Progenitor cell of endocrine pancreas (in vitro differentiated cells): ENCODE data around the gene DGKG. TPM values are rescaled to one million over a fixed set of nuclear protein-coding genes. Genes with fewer than 3 reads are reported as not detected.

Source experiments
- DNase-seq: peaks from one replicate; pipeline ENCODE4 v3.0.0; 2021; ENCODE audit warnings: low spot score; ENCODE audit not compliant: unreplicated experiment
- H3K27ac Mint-ChIP-seq: 2 replicates; pipeline ENCODE4 v1.8.0; 2021; ENCODE audit warnings: mild to moderate bottlenecking, moderate library complexity, mixed read lengths
- H3K27me3 Mint-ChIP-seq: 2 replicates; pipeline ENCODE4 v1.8.0; 2021; ENCODE audit warnings: mixed read lengths
- H3K36me3 Mint-ChIP-seq: 2 replicates; pipeline ENCODE4 v1.8.0; 2022; ENCODE audit warnings: mixed read lengths; ENCODE audit not compliant: insufficient read depth
- H3K4me1 Mint-ChIP-seq: 2 replicates; pipeline ENCODE4 v1.8.0; 2021; ENCODE audit warnings: low read depth, mixed read lengths
- H3K4me3 Mint-ChIP-seq: 2 replicates; pipeline ENCODE4 v1.8.0; 2021; ENCODE audit warnings: low read depth, mild to moderate bottlenecking, moderate library complexity, mixed read lengths
- H3K9me3 Mint-ChIP-seq: 2 replicates; pipeline ENCODE4 v1.8.0; 2021; ENCODE audit warnings: low read depth, mixed read lengths
- CTCF ChIP-seq: fragments of 200-600 bp; sonication (generic); IDR thresholded peaks from one replicate; pipeline ENCODE4 v1.5.0; 2021; ENCODE audit warnings: antibody characterized with exemption, mild to moderate bottlenecking; ENCODE audit not compliant: unreplicated experiment
- total RNA-seq: library from RNA; stranded (reverse); gene quantifications from 2 replicates; pipeline ENCODE4 v1.2.1, GENCODE V29; 2021

Gene DGKG
- total RNA-seq, 1 donor from 2014 or later = 0.17 TPM

- Mint-ChIP-seq H3K9me3 (no peaks in the 10 kb centered on the region), H3K4me1 (no peaks in the 10 kb centered on the region), H3K36me3 (no peaks in the 10 kb centered on the region), H3K4me3 (no peak overlapping the region), H3K27ac (no peak overlapping the region), H3K27me3 (peaks cover 46% of the 10 kb centered on the region)
- TF ChIP-seq CTCF = no peak
- no peak for DNase-seq
Observed at GRCh38 chr3:186246941-186247340, 115.1 kb downstream of the DGKG start.

- Mint-ChIP-seq H3K9me3 (no peaks in the 10 kb centered on the region), H3K27ac (no peak overlapping the region), H3K4me3 (no peak overlapping the region), H3K36me3 (no peaks in the 10 kb centered on the region), H3K4me1 (peaks cover under 1% of the 10 kb centered on the region), H3K27me3 (peaks cover 50% of the 10 kb centered on the region)
- no peak for TF ChIP-seq CTCF
- DNase-seq = no peak
Observed at GRCh38 chr3:186244016-186244415, 118.0 kb downstream of the DGKG start.

- H3K27ac Mint-ChIP-seq = peak overlapping the region; percentile 33
- H3K27me3 Mint-ChIP-seq = peaks cover 45% of the 10 kb centered on the region
- no peaks in the 10 kb centered on the region for H3K36me3 Mint-ChIP-seq
- H3K9me3 Mint-ChIP-seq = no peaks in the 10 kb centered on the region
- DNase-seq = no peak
- peaks cover 6% of the 10 kb centered on the region for H3K4me1 Mint-ChIP-seq
- H3K4me3 Mint-ChIP-seq = no peak overlapping the region
- peak; percentile 46 for TF ChIP-seq CTCF
Observed at GRCh38 chr3:186241910-186242821, 119.9 kb downstream of the DGKG start.

- no peaks in the 10 kb centered on the region for H3K9me3 Mint-ChIP-seq
Observed at GRCh38 chr3:186239321-186239720, 122.7 kb downstream of the DGKG start.

GRCh38 chr3:186237915-186238314, 124.1 kb downstream of the DGKG start:
- H3K4me1 Mint-ChIP-seq = peaks cover 14% of the 10 kb centered on the region
- DNase-seq = no peak
- no peak for TF ChIP-seq CTCF
- peaks cover 1% of the 10 kb centered on the region for H3K9me3 Mint-ChIP-seq
- peaks cover under 1% of the 10 kb centered on the region for H3K36me3 Mint-ChIP-seq
- no peak overlapping the region for H3K4me3 Mint-ChIP-seq
- peaks cover 67% of the 10 kb centered on the region for H3K27me3 Mint-ChIP-seq
- no peak overlapping the region for H3K27ac Mint-ChIP-seq

More at GRCh38 chr3:186239321-186239720, 122.7 kb downstream of the DGKG start:
- no peaks in the 10 kb centered on the region for H3K36me3 Mint-ChIP-seq
- no peak overlapping the region for H3K4me3 Mint-ChIP-seq
- no peak overlapping the region for H3K27ac Mint-ChIP-seq
- peaks cover 11% of the 10 kb centered on the region for H3K4me1 Mint-ChIP-seq
- DNase-seq = no peak
- TF ChIP-seq CTCF = peak; percentile 18
- peaks cover 62% of the 10 kb centered on the region for H3K27me3 Mint-ChIP-seq
